ELR (cell line): Measurements from ENCODE around the gene CEACAM20.
"Not testable (repeated sequence)": the region's sequence is repeated elsewhere in the genome, so short reads cannot be mapped to it uniquely, and the experiment has no call there.

Experiments used
- DNase-seq: peaks from one replicate; pipeline ENCODE4 v3.0.0-alpha.2; 2015; ENCODE audit warnings: low read depth

Gene CEACAM20

GRCh38 chr19:44529536-44529935, at the start of gene CEACAM20:
TSS of gene CEACAM20 (minus strand) at chr19:44529675. CDS start at chr19:44529509, 166 bp downstream.
- DNase-seq: no peak

- DNase-seq: no peak
These were observed 48.0 kb upstream of the CEACAM20 start for GRCh38 chr19:44577566-44577874.

- DNase-seq: peak; percentile 69
These were observed 47.5 kb upstream of the CEACAM20 start for GRCh38 chr19:44576843-44577565.

GRCh38 chr19:44575116-44575700, 45.7 kb upstream of the CEACAM20 start:
- peak; percentile 47 for DNase-seq

GRCh38 chr19:44574186-44574950, 44.9 kb upstream of the CEACAM20 start:
- no peak for DNase-seq

- DNase-seq: no peak
These were observed 44.2 kb upstream of the CEACAM20 start for GRCh38 chr19:44573627-44574026.

- DNase-seq: no peak
These were observed 43.7 kb upstream of the CEACAM20 start for GRCh38 chr19:44573183-44573582.

- no peak for DNase-seq
These were observed 43.1 kb upstream of the CEACAM20 start for GRCh38 chr19:44572581-44572900.

- DNase-seq: no peak
These were observed 42.5 kb upstream of the CEACAM20 start for GRCh38 chr19:44571830-44572580.

GRCh38 chr19:44570984-44571684, 41.7 kb upstream of the CEACAM20 start:
- DNase-seq: peak; percentile 83

- DNase-seq: no peak
These were observed 41.1 kb upstream of the CEACAM20 start for GRCh38 chr19:44570603-44570983.

GRCh38 chr19:44567745-44568144, 38.3 kb upstream of the CEACAM20 start:
- no peak for DNase-seq

- no peak for DNase-seq
These were observed 37.5 kb upstream of the CEACAM20 start for GRCh38 chr19:44566984-44567383.

- DNase-seq: not testable (repeated sequence)
These were observed 33.7 kb upstream of the CEACAM20 start for GRCh38 chr19:44563086-44563655.

GRCh38 chr19:44557933-44558332, 28.5 kb upstream of the CEACAM20 start:
- no peak for DNase-seq

GRCh38 chr19:44554641-44555246, 25.3 kb upstream of the CEACAM20 start:
- no peak for DNase-seq

- DNase-seq: peak; percentile 36
These were observed 24.1 kb upstream of the CEACAM20 start for GRCh38 chr19:44553478-44554171.

- peak; percentile 57 for DNase-seq
These were observed 22.8 kb upstream of the CEACAM20 start for GRCh38 chr19:44552324-44552723.

GRCh38 chr19:44551850-44552249, 22.4 kb upstream of the CEACAM20 start:
- DNase-seq: no peak

GRCh38 chr19:44550976-44551375, 21.5 kb upstream of the CEACAM20 start:
- not testable (repeated sequence) for DNase-seq

GRCh38 chr19:44549507-44549906, 20.0 kb upstream of the CEACAM20 start:
- DNase-seq: no peak
